Right ventricle myocardium superior (tissue), 1 donor: Measurements from ENCODE around the gene GDPD5. TPM values are rescaled to one million over a fixed set of nuclear protein-coding genes. Genes with fewer than 3 reads are reported as not detected.

Experiments used
- ATAC-seq: fragments of 200-7000 bp; cut with Tn5 transposase; one replicate; pipeline ENCODE4 v1.9.1; 2020; ENCODE audit warnings: mild to moderate bottlenecking; ENCODE audit not compliant: poor library complexity
- DNase-seq: peaks from one replicate; pipeline ENCODE4 v3.0.0-alpha.2; 2020
- intact Hi-C: fragments of 100-400 bp; cut with DNase I; formaldehyde crosslinking; loops from one replicate; pipeline ENCODE4 v1.11.2; 2022
- total RNA-seq: library from RNA; stranded (reverse); fragmentation: NEBNext Ultra II Directional; extraction: Animal tissue kit (Norgen Biotek cat#: 25700); gene quantifications from one replicate; pipeline ENCODE4 v1.2.1, GENCODE V29; 2021
- donor health status: DM: no; HTN: yes; CAD: no; lungs with severe emphysema.

The GDPD5 gene
- total RNA-seq, 1 donor from 2014 or later, result 6.5 TPM

DNA sequence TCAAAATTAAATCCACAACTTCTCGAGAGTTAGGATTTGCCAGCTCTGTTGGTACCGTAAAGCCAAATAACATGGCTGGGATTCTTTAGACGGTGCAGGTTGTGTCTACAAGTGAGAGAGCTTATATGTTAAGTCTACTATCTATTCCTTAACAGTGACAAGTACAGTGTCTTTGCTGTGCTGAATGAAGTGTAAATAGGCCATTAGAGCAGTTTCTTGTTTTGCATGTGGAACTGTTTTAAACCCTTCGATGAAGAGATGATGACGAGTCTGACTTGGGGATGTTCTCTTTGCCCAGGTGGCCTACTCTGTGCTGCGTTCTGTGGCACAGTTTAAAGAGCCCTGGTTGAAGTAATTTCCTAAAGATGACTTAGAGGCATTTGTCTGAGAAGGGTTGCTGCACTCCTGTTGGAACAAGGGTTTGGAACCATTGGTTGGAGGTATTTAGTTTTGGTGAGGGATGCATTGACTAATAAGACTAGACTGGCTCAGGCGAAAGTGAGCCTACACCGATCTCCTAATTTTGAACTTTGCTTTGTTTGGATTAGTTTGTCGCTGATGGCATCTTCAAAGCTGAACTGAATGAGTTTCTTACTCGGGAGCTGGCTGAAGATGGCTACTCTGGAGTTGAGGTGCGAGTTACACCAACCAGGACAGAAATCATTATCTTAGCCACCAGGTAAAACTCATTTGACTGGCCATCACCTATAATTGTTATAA, 125.4 kb downstream of the GDPD5 start:
- peak; percentile 16 for ATAC-seq
- no peak for DNase-seq
- intact Hi-C loops, result no loop called here

DNA sequence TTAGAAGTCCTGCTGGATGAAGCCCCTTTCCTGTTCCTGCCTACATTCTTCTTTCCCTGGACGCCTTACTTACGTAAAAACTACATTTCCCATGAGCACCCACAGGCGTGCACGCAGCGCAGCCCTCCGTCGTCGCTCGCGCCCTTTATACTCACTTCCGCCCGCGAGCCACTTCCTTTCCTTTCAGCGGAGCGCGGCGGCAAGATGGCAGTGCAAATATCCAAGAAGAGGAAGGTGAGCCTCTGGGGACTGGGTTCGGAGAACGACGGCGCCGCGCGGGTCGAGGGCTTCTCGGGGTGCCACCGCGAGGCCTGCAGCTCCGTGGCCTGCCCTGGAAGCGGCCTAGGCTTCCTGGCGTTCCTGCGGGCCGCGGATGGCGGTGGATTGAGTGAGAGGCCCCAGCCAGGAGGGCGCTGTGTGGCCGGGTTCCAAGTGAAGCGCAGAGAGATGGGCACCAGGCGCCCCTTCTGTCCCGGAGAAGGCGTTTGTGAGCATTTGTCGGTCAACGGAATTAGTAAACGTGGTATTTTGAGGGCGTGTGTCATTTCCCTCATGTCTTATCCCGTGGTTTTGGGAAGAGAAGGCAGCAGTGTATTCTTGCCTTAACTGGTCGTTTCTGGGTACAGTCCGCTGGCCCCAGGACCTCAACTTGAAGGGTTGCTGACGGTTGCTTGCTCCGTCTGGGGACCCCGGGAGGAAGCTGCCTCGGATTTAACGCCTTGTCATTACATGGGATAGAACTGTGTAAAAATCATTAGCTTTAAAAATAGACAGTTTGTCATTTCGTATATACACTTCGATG, 126.2 kb downstream of the GDPD5 start, which contains the start of gene RPS3:
RPS3 (plus strand) TSS at position 175 of the 802 bp plus-strand sequence; CDS start at position 205, 30 bp downstream.
- DNase-seq (peak; percentile 96), ATAC-seq (peak; percentile 98)
- intact Hi-C loops, result no loop called here

DNA sequence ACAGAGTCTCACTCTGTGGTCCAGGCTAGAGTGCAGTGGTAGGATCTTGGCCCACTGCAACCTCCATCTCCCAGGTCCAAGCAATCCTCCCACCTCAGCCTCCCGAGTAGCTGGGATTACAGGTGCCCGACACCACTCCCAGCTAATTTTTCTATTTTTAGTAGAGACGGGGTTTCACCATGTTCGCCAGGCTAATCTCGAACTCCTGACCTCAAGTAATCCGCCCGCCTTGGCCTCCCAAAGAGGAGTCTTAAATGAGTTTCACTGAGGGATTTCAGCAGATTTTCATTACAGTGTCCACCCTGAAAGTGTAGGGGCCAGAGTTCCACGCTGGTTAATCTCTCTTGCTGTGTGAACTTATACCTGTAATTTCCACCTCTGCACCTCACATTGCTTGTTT, 126.8 kb downstream of the GDPD5 start:
- ATAC-seq (peak; percentile 1), DNase-seq (no peak)
- intact Hi-C loops, result no loop called here

DNA sequence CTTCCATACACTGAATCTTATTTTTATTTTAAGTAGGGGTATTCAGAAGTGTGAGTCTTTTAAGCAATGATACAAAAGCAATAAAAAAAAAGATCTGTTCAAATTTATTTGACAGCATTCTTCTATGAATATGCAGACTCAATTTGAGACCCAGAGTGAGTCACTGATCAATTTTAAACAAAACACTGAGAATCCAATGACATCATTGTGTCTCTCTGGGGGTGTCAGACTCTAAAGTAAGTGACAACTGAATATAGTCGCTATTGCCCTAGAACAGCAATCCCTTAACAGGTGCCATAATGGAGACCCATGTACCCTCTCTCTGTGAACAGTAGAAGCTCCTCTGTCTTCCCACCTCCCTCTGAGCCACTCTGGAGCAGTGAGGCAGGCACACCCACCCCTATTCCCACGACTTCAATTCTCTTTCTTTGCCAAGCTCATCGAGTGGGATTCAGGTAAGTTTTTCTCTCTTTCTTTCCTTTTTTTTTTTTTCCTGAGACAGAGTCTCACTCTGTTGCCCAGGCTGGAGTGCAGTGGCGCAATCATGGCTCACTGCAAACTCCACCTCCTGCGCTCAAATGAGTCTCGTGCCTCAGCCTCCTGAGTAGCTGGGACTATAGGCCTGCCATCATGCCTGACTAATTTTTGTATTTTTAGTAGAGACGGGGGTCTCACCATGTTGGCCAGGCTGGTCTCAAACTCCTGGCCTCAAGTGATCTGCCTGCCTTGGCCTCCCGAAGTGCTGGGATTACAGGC, 131.5 kb downstream of the GDPD5 start:
- intact Hi-C loops, result no loop called here
- ATAC-seq, result no peak

DNA sequence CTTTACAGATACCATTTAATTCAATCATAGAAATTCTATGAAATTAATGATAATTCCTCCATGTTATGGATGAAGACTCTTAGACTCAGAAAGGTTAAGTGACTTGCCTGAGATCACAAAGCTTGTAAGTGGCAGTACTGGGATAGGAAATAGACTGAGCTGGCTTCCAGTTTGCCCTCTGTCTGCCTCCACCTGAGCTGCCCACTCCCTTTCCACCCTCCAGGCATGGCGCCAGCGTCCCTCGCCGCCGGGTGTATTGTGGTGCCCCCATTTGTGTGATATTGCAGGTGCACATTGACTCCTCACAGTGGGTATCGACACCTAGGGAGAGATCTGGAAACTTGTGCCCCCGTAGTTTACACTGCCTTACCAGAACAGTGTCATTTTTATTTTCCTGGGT, 135.8 kb downstream of the GDPD5 start:
- ATAC-seq, result no peak
- DNase-seq, result no peak
- intact Hi-C loops, result loop anchor here (5.0 kb wide), 1 partner anchor 142 kb away; no protein-coding TSS in a partner anchor

More for the DNA sequence above, 131.5 kb downstream of the GDPD5 start:
- DNase-seq, result no peak

DNA sequence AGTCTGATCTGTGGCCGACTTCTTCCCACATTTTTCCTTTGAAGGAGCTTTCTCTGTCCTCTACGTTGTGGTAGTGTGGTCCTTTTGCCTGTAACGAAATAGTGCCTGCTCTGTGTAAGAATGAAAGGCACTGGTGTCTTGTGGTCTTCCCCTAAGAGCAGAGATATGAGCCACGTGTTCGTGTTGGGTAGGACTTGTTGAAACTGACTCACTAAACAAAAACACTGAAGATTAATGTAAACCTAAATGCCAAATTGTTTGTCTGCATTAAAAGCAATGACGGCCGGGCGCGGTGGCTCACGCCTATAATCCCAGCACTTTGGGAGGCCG, 136.5 kb downstream of the GDPD5 start:
- intact Hi-C loops, result loop anchor here (5.0 kb wide), 1 partner anchor 143 kb away; no protein-coding TSS in a partner anchor
- DNase-seq, result no peak
- ATAC-seq, result no peak

DNA sequence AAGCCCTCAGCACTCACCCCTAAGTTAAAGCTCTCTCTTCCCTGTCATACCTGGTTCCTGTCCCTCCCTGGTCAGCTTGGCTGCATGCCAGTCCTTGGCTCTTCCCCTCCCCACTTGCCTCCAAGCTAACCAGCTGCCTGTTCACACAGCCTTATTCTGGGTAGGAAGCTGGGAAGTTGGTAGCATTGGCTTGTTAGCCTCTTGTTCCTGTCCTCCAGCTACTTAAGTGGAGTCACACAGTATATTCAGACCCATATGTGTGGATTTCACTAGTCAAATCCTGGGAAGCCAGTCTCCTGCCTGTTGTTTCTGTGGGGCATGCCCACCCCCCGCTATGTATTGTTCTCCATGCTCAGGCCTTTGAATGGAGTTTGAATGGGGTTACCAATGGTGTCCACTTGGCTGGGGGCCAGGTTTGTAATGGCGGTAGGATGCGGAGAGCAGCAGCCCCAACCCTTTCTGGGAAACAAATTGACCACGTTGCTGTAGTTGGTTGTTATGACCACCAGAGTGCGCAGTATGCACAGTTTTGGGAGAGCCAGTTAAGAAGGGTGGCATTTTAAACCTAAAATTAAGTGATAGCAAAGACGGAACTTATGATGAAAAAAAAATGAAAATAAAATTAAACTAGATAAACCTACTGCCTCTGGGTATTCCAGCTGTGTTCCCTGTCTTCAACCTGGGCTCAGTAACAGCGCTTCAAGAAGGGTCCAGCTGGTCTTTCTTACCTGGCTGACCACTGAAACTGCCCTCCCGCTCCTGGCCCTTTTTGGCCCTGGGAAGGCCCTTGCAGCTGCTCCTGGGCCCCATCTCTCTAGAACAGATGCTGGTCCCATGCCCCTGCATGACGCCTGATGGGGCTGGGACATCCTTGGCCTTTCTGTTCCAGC, 137.1 kb downstream of the GDPD5 start:
- ATAC-seq (peak; percentile 80), DNase-seq (peak; percentile 73)
- intact Hi-C loops, result loop anchor here (5.0 kb wide), 1 partner anchor 144 kb away; no protein-coding TSS in a partner anchor

DNA sequence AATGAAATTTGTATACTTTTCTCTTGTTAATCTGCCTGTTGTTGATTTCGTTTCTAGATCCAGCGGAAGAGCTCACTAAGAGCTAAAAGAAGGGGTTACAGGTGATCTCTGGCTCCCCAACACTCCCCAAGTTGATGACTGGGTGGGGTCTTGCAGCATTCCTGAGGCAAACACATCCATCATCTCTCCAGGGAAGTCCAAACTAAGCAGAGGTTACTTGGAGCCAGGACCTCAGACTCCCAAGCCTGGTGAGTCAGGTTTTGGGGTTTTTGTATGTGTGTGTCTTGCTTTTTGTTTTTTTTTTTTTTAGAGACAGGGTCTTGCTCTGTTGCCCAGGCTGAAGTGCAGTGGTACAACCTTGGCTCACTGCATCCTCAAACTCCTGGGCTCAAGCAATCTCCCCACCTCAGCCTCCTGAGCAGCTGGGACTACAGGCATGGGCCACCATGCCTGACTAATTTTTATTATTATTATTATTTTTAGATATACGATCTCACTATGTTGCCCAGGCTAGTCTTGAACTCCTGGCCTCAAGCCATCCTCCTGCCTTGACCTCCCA, 137.9 kb downstream of the GDPD5 start:
- intact Hi-C loops, result loop anchor here (5.0 kb wide), 1 partner anchor 144 kb away; no protein-coding TSS in a partner anchor
- ATAC-seq (no peak), DNase-seq (no peak)

DNA sequence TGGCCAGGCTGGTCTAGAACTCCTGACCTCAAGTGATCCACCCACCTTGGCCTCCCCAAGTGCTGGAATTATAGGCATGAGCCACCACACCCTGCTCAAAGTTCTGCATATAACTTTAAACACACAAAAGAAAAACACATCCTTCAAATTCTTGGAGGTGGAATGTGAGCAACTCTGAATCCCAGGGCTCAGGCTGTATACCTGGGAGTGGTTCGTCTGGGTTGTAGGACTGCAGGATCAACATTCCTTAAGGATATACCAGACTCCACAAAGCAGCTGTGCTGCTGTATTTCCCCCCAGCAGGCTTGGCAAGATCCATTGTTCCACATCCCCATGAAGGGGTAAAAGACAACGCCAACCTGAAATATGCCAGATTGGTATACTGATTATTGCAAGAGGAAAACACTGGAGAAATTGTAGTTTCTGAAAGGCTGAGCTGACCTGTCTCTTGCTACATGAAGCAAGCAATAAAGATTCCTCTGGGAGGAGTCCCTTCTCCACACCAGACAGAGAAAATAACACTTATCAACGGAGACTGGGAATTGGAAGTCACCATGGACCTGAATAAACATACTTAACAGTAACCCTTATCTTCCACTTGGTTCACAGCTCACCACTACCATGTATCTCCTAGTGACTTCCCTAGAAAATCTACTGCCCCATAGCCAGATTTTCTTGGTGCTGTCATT, 138.7 kb downstream of the GDPD5 start:
- ATAC-seq, result no peak
- intact Hi-C loops, result loop anchor here (5.0 kb wide), 1 partner anchor 145 kb away; no protein-coding TSS in a partner anchor
- DNase-seq, result no peak

Other genes starting within 250 kb of the GDPD5 start
- 24.6 TPM for gene ARRB1, start 174.3 kb downstream of the GDPD5 start, total RNA-seq
- gene RPS3, start 126.4 kb downstream of the GDPD5 start, total RNA-seq, result 827 TPM
- 0.48 TPM for gene KLHL35, start 92.7 kb downstream of the GDPD5 start, total RNA-seq
- gene SERPINH1, start 36.3 kb upstream of the GDPD5 start, total RNA-seq, result 54.0 TPM
- 4.9 TPM for gene MAP6, start 143.1 kb upstream of the GDPD5 start, total RNA-seq
- gene MOGAT2, start 191.9 kb upstream of the GDPD5 start, total RNA-seq, result 0.13 TPM
- gene DGAT2, start 242.8 kb upstream of the GDPD5 start, total RNA-seq, result 20.7 TPM